SH-SY5Y (cell line): ENCODE results near the gene KRT79.

Source experiments
- GATA2 ChIP-seq: IDR thresholded peaks from 2 replicates; pipeline ENCODE4 v1.6.1; 2011; ENCODE audit warnings: mild to moderate bottlenecking, low read depth, low read length
- GATA3 ChIP-seq: IDR thresholded peaks from 2 replicates; pipeline ENCODE4 v1.6.1; 2011; ENCODE audit warnings: low read depth, mild to moderate bottlenecking, low read length, moderate library complexity

DNA sequence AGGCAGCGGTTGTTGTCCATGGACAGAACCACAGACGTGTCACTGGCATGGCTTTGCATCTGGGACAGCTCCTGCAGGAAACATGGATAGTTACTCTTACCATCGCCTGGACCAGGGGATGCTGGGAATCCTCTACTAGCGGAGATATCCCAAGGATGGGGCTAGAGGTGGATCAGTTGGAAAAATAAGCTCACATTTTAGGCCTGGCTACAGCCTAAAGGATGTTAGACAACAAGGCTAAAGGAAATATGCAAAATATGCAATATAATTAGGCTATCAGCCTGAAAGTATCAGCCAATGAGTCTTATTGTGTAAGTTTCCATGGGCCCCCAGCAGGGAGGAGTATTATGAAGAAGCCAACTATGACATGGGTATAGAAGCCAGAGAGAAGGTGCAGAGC lies 61.9 kb downstream of the KRT79 start:
- TF ChIP-seq GATA2 (no peak), GATA3 (no peak)
